ENCODE data around the gene CGB1. TPM values are rescaled to one million over a fixed set of nuclear protein-coding genes. Genes with fewer than 3 reads are reported as not detected.

The CGB1 gene
- total RNA-seq, 1 experiment from 2014 or later: not detected

- no TSS peak for BruUV-seq (replicated peaks)
- Mint-ChIP-seq H3K4me3 (ENCODE audit: unreplicated experiment) (peak overlapping the region; percentile 79), H3K9me3 (ENCODE audit: unreplicated experiment) (no peaks in the 10 kb centered on the region), H3K4me1 (ENCODE audit: low read depth, unreplicated experiment) (peaks cover 21% of the 10 kb centered on the region), H3K36me3 (ENCODE audit: insufficient read depth, unreplicated experiment) (peaks cover 36% of the 10 kb centered on the region), H3K27ac (ENCODE audit: unreplicated experiment) (no peak overlapping the region), H3K27me3 (ENCODE audit: insufficient read depth, unreplicated experiment) (no peaks in the 10 kb centered on the region)
- Histone ChIP-seq H3K27me3 (replicated peaks; ENCODE audit: control insufficient read depth, insufficient read depth, low read length) (no peaks in the 10 kb centered on the region; the same call in 1 of the 2 replicates), H3K36me3 (ENCODE audit: control insufficient read depth, insufficient read depth, low read length) (peaks cover 1% of the 10 kb centered on the region; the same call in 1 of the 2 replicates), H3K9me3 (no peaks in the 10 kb centered on the region), H3K4me3 (ENCODE audit: low read depth, low read length) (peak overlapping the region; percentile 49), H3K4me1 (0 out of 2 replicates have a peak, but pooled peaks cover 9% of the 10 kb centered on the region)
- intact Hi-C loops (cut with micrococcal nuclease; ENCODE audit: unreplicated experiment): loop anchor here (1.0 to 2.0 kb wide), 2 partner anchors 19 to 56 kb away; no protein-coding TSS in a partner anchor
- ChIA-PET CTCF (interaction anchor here (0.6 to 4.0 kb wide), 9 partner anchors 18 to 847 kb away, joined by 3 to 51 read pairs (median 4); partner anchors contain the start of genes GYS1, NTF4 and RUVBL2), POLR2A (interaction anchor here (1.1 kb wide), 1 partner anchor 25 kb away, joined by 5 read pairs; the partner anchor contains the start of genes GYS1 and RUVBL2)
- TF ChIP-seq CTCF (IDR thresholded peaks at IDR 0.05; ENCODE audit: insufficient read depth in 1 of 2, low read depth in 1 of 2, low read length in 1 of 2, severe bottlenecking in 1 of 2, unreplicated experiment in 1 of 2): peak; percentile 47 to 71
- peak; percentile 87 to 88 for DNase-seq
Measured at GRCh38 chr19:49017666-49018351, 18.9 kb downstream of the CGB1 start.

GRCh38 chr19:49017041-49017665, 19.5 kb downstream of the CGB1 start, which contains the start of gene LHB:
TSS of gene LHB (minus strand) at chr19:49017091. CDS start at chr19:49017081, 10 bp downstream.
- Histone ChIP-seq H3K9me3 (no peaks in the 10 kb centered on the region), H3K4me1 (0 out of 2 replicates have a peak, but pooled peaks cover 9% of the 10 kb centered on the region), H3K27me3 (replicated peaks; ENCODE audit: control insufficient read depth, insufficient read depth, low read length) (no peaks in the 10 kb centered on the region; the same call in 1 of the 2 replicates), H3K4me3 (ENCODE audit: low read depth, low read length) (peak within 1 kb of the TSS; percentile 49), H3K36me3 (ENCODE audit: control insufficient read depth, insufficient read depth, low read length) (peaks cover 1% of the 10 kb centered on the region; the same call in 1 of the 2 replicates)
- Mint-ChIP-seq H3K36me3 (ENCODE audit: insufficient read depth, unreplicated experiment) (peaks cover 36% of the 10 kb centered on the region), H3K27ac (ENCODE audit: unreplicated experiment) (peak within 1 kb of the TSS; percentile 20), H3K9me3 (ENCODE audit: unreplicated experiment) (no peaks in the 10 kb centered on the region), H3K4me1 (ENCODE audit: low read depth, unreplicated experiment) (peaks cover 21% of the 10 kb centered on the region), H3K27me3 (ENCODE audit: insufficient read depth, unreplicated experiment) (no peaks in the 10 kb centered on the region), H3K4me3 (ENCODE audit: unreplicated experiment) (peak within 1 kb of the TSS; percentile 79)
- ChIA-PET CTCF (interaction anchor here (0.6 to 4.0 kb wide), 8 partner anchors 17 to 846 kb away, joined by 3 to 51 read pairs (median 6); partner anchors contain the start of genes GYS1, NTF4 and RUVBL2), POLR2A (interaction anchor here (1.1 kb wide), 1 partner anchor 24 kb away, joined by 5 read pairs; the partner anchor contains the start of genes GYS1 and RUVBL2)
- no peak for TF ChIP-seq CTCF (IDR thresholded peaks at IDR 0.05; ENCODE audit: insufficient read depth in 1 of 2, low read depth in 1 of 2, low read length in 1 of 2, severe bottlenecking in 1 of 2, unreplicated experiment in 1 of 2)
- no TSS peak for BruUV-seq (replicated peaks)
- intact Hi-C loops (cut with micrococcal nuclease; ENCODE audit: unreplicated experiment): loop anchor here (1.0 kb wide), 1 partner anchor 57 kb away; no protein-coding TSS in a partner anchor
- DNase-seq: no peak

Data from Caco-2 (cell line).